ENCODE data around the gene SYNE4.
A peak's percentile ranks its signal among the peaks of the same experiment; 100 is the strongest.

SYNE4 gene

GRCh38 chr19:36010402-36010801 lies 1.8 kb upstream of the SYNE4 start:
- TF ChIP-seq MAX (IDR thresholded peaks at IDR 0.05): no peak

GRCh38 chr19:36009633-36010379 lies 1.2 kb upstream of the SYNE4 start:
- TF ChIP-seq YY1 (IDR thresholded peaks at IDR 0.05; ENCODE audit: low read depth): no peak
- TF ChIP-seq RAD21 (IDR thresholded peaks at IDR 0.05; ENCODE audit: low read depth): no peak
- TF ChIP-seq CREB1 (IDR thresholded peaks at IDR 0.05; ENCODE audit: low read depth): no peak

GRCh38 chr19:36009220-36009619 lies 607 bp upstream of the SYNE4 start:
- TF ChIP-seq ZBTB7A (IDR thresholded peaks at IDR 0.05; ENCODE audit: low read depth) (no peak), MAX (IDR thresholded peaks at IDR 0.05) (peak; percentile 81; the same call in 1 of the 2 replicates), TAF1 (IDR thresholded peaks at IDR 0.05; ENCODE audit: low read depth) (no peak), FOXM1 (IDR thresholded peaks at IDR 0.05; ENCODE audit: borderline replicate concordance, low read depth) (no peak), NFIC (IDR thresholded peaks at IDR 0.05) (0 out of 2 replicates have a peak, but pooled peaks have one; percentile 6), TEAD4 (IDR thresholded peaks at IDR 0.05) (peak; percentile 22; the same call in 1 of the 2 replicates), CREB1 (IDR thresholded peaks at IDR 0.05; ENCODE audit: low read depth) (no peak), CEBPB (IDR thresholded peaks at IDR 0.05) (no peak), RAD21 (IDR thresholded peaks at IDR 0.05; ENCODE audit: low read depth) (no peak), USF1 (IDR thresholded peaks at IDR 0.05) (no peak), EP300 (IDR thresholded peaks at IDR 0.05; ENCODE audit: borderline replicate concordance) (no peak), REST (IDR thresholded peaks at IDR 0.05; ENCODE audit: low read depth) (no peak), YY1 (IDR thresholded peaks at IDR 0.05; ENCODE audit: low read depth) (no peak), EGR1 (IDR thresholded peaks at IDR 0.05) (no peak), TCF12 (IDR thresholded peaks at IDR 0.05; ENCODE audit: low read depth) (no peak)

- TF ChIP-seq FOXM1 (IDR thresholded peaks at IDR 0.05; ENCODE audit: borderline replicate concordance, low read depth) (no peak), REST (IDR thresholded peaks at IDR 0.05; ENCODE audit: low read depth) (no peak), EGR1 (IDR thresholded peaks at IDR 0.05) (no peak), CREB1 (IDR thresholded peaks at IDR 0.05; ENCODE audit: low read depth) (no peak), TEAD4 (IDR thresholded peaks at IDR 0.05) (no peak), RAD21 (IDR thresholded peaks at IDR 0.05; ENCODE audit: low read depth) (no peak), YY1 (IDR thresholded peaks at IDR 0.05; ENCODE audit: low read depth) (no peak), ZBTB7A (IDR thresholded peaks at IDR 0.05; ENCODE audit: low read depth) (no peak), EP300 (IDR thresholded peaks at IDR 0.05; ENCODE audit: borderline replicate concordance) (no peak), TAF1 (IDR thresholded peaks at IDR 0.05; ENCODE audit: low read depth) (no peak)
Measured at GRCh38 chr19:36006955-36007354, 1.7 kb downstream of the SYNE4 start.

- TF ChIP-seq CREB1 (IDR thresholded peaks at IDR 0.05; ENCODE audit: low read depth) (no peak), YY1 (IDR thresholded peaks at IDR 0.05; ENCODE audit: low read depth) (no peak), FOXM1 (IDR thresholded peaks at IDR 0.05; ENCODE audit: borderline replicate concordance, low read depth) (no peak), RAD21 (IDR thresholded peaks at IDR 0.05; ENCODE audit: low read depth) (no peak), EP300 (IDR thresholded peaks at IDR 0.05; ENCODE audit: borderline replicate concordance) (no peak), TCF12 (IDR thresholded peaks at IDR 0.05; ENCODE audit: low read depth) (no peak), TEAD4 (IDR thresholded peaks at IDR 0.05) (no peak)
Measured at GRCh38 chr19:36003284-36003683, 5.3 kb downstream of the SYNE4 start.

- TF ChIP-seq TAF1 (IDR thresholded peaks at IDR 0.05; ENCODE audit: low read depth) (no peak), CREB1 (IDR thresholded peaks at IDR 0.05; ENCODE audit: low read depth) (no peak), RAD21 (IDR thresholded peaks at IDR 0.05; ENCODE audit: low read depth) (no peak), TCF12 (IDR thresholded peaks at IDR 0.05; ENCODE audit: low read depth) (no peak), CEBPB (IDR thresholded peaks at IDR 0.05) (no peak), EGR1 (IDR thresholded peaks at IDR 0.05) (no peak), ZBTB7A (IDR thresholded peaks at IDR 0.05; ENCODE audit: low read depth) (no peak), USF1 (IDR thresholded peaks at IDR 0.05) (no peak), YY1 (IDR thresholded peaks at IDR 0.05; ENCODE audit: low read depth) (no peak), REST (IDR thresholded peaks at IDR 0.05; ENCODE audit: low read depth) (no peak), EP300 (IDR thresholded peaks at IDR 0.05; ENCODE audit: borderline replicate concordance) (no peak), TEAD4 (IDR thresholded peaks at IDR 0.05) (no peak), NFIC (IDR thresholded peaks at IDR 0.05) (no peak), FOXM1 (IDR thresholded peaks at IDR 0.05; ENCODE audit: borderline replicate concordance, low read depth) (no peak), MAX (IDR thresholded peaks at IDR 0.05) (no peak)
Measured at GRCh38 chr19:36001605-36002004, 7.0 kb downstream of the SYNE4 start.

Data from Ishikawa (cell line).